Liver (tissue), 9 donors: Measurements from ENCODE around the gene CD6. TPM values are rescaled to one million over a fixed set of nuclear protein-coding genes. Genes with fewer than 3 reads are reported as not detected.

ENCODE experiments used
- DNase-seq: peaks from one replicate; pipeline ENCODE4 v3.0.0-alpha.2; 2017; ENCODE audit warnings: low spot score
- H3K27ac ChIP-seq, 2 donors: one replicate each; pipeline ENCODE4 v1.7.0; 2013; ENCODE audit warnings: inconsistent platforms in 2 of 2, low read length in 2 of 2, control low read depth in 1 of 2, low read depth in 1 of 2, mild to moderate bottlenecking in 1 of 2
- H3K27me3 ChIP-seq, 4 donors: one replicate each; pipeline versions ENCODE4 v1.6.1 to v1.7.0; 2013; ENCODE audit warnings: low read length in 3 of 4, inconsistent platforms in 1 of 4, mild to moderate bottlenecking in 1 of 4, moderate library complexity in 1 of 4; ENCODE audit not compliant: control insufficient read depth in 4 of 4, insufficient read depth in 4 of 4
- H3K36me3 ChIP-seq, 4 donors: one replicate each; pipeline versions ENCODE4 v1.6.1 to v1.7.0; 2013; ENCODE audit warnings: low read length in 3 of 4, mild to moderate bottlenecking in 3 of 4, low read depth in 1 of 4, moderate library complexity in 1 of 4; ENCODE audit not compliant: control insufficient read depth in 4 of 4, insufficient read depth in 3 of 4
- H3K4me1 ChIP-seq, 4 donors: one replicate each; pipeline versions ENCODE4 v1.6.1 to v1.7.0; 2013; ENCODE audit warnings: low read length in 3 of 4, mild to moderate bottlenecking in 3 of 4, moderate library complexity in 1 of 4; ENCODE audit not compliant: control insufficient read depth in 4 of 4, insufficient read depth in 4 of 4
- H3K4me3 ChIP-seq, 3 donors: one replicate each; pipeline versions ENCODE4 v1.6.1 to v1.7.0; 2013; ENCODE audit warnings: low read length in 3 of 3, control low read depth in 1 of 3, low read depth in 1 of 3, mild to moderate bottlenecking in 1 of 3
- H3K9ac ChIP-seq, 2 donors: one replicate each; pipeline ENCODE4 v1.7.0; 2013; ENCODE audit warnings: low read length in 2 of 2, mild to moderate bottlenecking in 2 of 2, moderate library complexity in 2 of 2, control low read depth in 1 of 2, low read depth in 1 of 2
- H3K9me3 ChIP-seq, 4 donors: one replicate each; pipeline versions ENCODE4 v1.6.1 to v1.7.0; 2013; ENCODE audit warnings: low read length in 3 of 4; ENCODE audit not compliant: control insufficient read depth in 4 of 4
- ATF3 ChIP-seq: IDR thresholded peaks from 2 replicates; pipeline ENCODE4 v1.6.1; 2016; ENCODE audit warnings: antibody characterized with exemption
- CTCF ChIP-seq: fragments of 150-350 bp; IDR thresholded peaks from 2 replicates; pipeline ENCODE4 v1.5.1; 2017; ENCODE audit warnings: improper control_type of control experiment, low read depth, low read length; ENCODE audit not compliant: missing input control
- EGR1 ChIP-seq, 2 donors: IDR thresholded peaks; 2 replicates each; pipeline ENCODE4 v1.6.1; 2016 to 2018; ENCODE audit warnings: antibody characterized with exemption in 2 of 2, low read depth in 2 of 2
- FOXA1 ChIP-seq: IDR thresholded peaks from 2 replicates; pipeline ENCODE4 v1.6.1; 2016; ENCODE audit warnings: antibody characterized with exemption
- GABPA ChIP-seq, 2 donors: IDR thresholded peaks in 1 of 2; conservative IDR thresholded peaks in 1 of 2; 2 replicates each; pipeline ENCODE4 v1.6.1; 2016; ENCODE audit warnings: antibody characterized with exemption in 2 of 2, mild to moderate bottlenecking in 1 of 2, moderate library complexity in 1 of 2
- HNF4A ChIP-seq, 2 donors: conservative IDR thresholded peaks; 2 replicates each; pipeline ENCODE4 v1.6.1; 2016; ENCODE audit warnings: antibody characterized with exemption in 2 of 2, mild to moderate bottlenecking in 2 of 2
- JUND ChIP-seq, 2 donors: IDR thresholded peaks; 2 replicates each; pipeline ENCODE4 v1.6.1; 2016; ENCODE audit warnings: antibody characterized with exemption in 2 of 2
- MAX ChIP-seq: IDR thresholded peaks from 2 replicates; pipeline ENCODE4 v1.6.1; 2016; ENCODE audit warnings: antibody characterized with exemption
- RAD21 ChIP-seq, 2 donors: IDR thresholded peaks; 2 replicates each; pipeline ENCODE4 v1.6.1; 2016; ENCODE audit warnings: antibody characterized with exemption in 2 of 2, mild to moderate bottlenecking in 2 of 2
- REST ChIP-seq: IDR thresholded peaks from 2 replicates; pipeline ENCODE4 v1.6.1; 2016; ENCODE audit warnings: antibody characterized with exemption, mild to moderate bottlenecking
- SP1 ChIP-seq: IDR thresholded peaks from 2 replicates; pipeline ENCODE4 v1.6.1; 2018; ENCODE audit warnings: antibody characterized with exemption, mild to moderate bottlenecking
- YY1 ChIP-seq: IDR thresholded peaks from 2 replicates; pipeline ENCODE4 v1.6.1; 2016; ENCODE audit warnings: antibody characterized with exemption, mild to moderate bottlenecking
- WGBS: extraction: QIAGEN DNeasy Blood & Tissue Kit; methylation state at CpG from one replicate; pipeline ENCODE4 v1.1.7; 2013; 5-methylcytosine and 5-hydroxymethylcytosine counted together
- polyA plus RNA-seq, 2 donors: library from polyadenylated mRNA; stranded (reverse) in 1 of 2; unstranded in 1 of 2; fragments of 200-250 nt in 1 of 2; fragments of >200 nt in 1 of 2; fragmentation: Nextera tagmentation in 1 of 2; extraction: Ambion mirVana in 1 of 2; gene quantifications; one replicate each; pipeline versions ENCODE4 v1.2.1 to v1.2.3, GENCODE V29; 2013 to 2015
- total RNA-seq, 2 donors: library from RNA; depleted of rRNA; stranded (reverse); fragments of >200 nt; gene quantifications; one replicate each; pipeline ENCODE4 v1.2.3, GENCODE V29; 2014
- donor health status: healthy.
- donor health status: healthy.
- donor health status: healthy.
- donor health status: healthy.
- donor health status: healthy.

Gene CD6
- total and polyA plus RNA-seq, 4 donors: 0.31 to 0.59 (median 0.45) TPM

- Histone ChIP-seq H3K4me3 (no peak overlapping the region), H3K27ac (no peak overlapping the region), H3K9me3 (no peaks in the 10 kb centered on the region), H3K4me1 (peaks cover 2 to 14% (median 10%) of the 10 kb centered on the region in 4 donors), H3K36me3 (no peaks in the 10 kb centered on the region), H3K27me3 (peaks cover 0 to 13% (median 3%) of the 10 kb centered on the region in 4 donors), H3K9ac (no peak overlapping the region)
- TF ChIP-seq EGR1 (IDR thresholded peaks at IDR 0.05; ENCODE audit: low read depth in 2 of 2) (no peak), YY1 (no peak), GABPA (IDR thresholded peaks at IDR 0.05 in 1 of 2, conservative IDR thresholded peaks at IDR 0.05 in 1 of 2) (no peak), REST (no peak)
- DNase-seq: no peak
- 72% methylated on average over 10 of the region's 10 CpGs for WGBS
Measured at GRCh38 chr11:61004180-61004611, 32.7 kb downstream of the CD6 start.

GRCh38 chr11:61004761-61005181, 33.3 kb downstream of the CD6 start:
- 67% methylated on average over 5 of the region's 5 CpGs for WGBS
- TF ChIP-seq JUND (IDR thresholded peaks at IDR 0.05): no peak
- TF ChIP-seq YY1: no peak
- TF ChIP-seq CTCF: no peak
- TF ChIP-seq FOXA1: no peak
- no peak for TF ChIP-seq MAX
- TF ChIP-seq RAD21 (IDR thresholded peaks at IDR 0.05): no peak
- TF ChIP-seq ATF3: no peak
- TF ChIP-seq EGR1 (IDR thresholded peaks at IDR 0.05; ENCODE audit: low read depth in 2 of 2): no peak
- TF ChIP-seq REST: no peak
- TF ChIP-seq HNF4A (conservative IDR thresholded peaks at IDR 0.05): no peak
- no peak for TF ChIP-seq SP1
- no peaks in the 10 kb centered on the region for H3K9me3 ChIP-seq
- H3K4me1 ChIP-seq: peaks cover 2 to 14% (median 10%) of the 10 kb centered on the region in 4 donors
- H3K27me3 ChIP-seq: peaks cover 0 to 13% (median 3%) of the 10 kb centered on the region in 4 donors
- H3K36me3 ChIP-seq: no peaks in the 10 kb centered on the region
- no peak overlapping the region for H3K4me3 ChIP-seq
- DNase-seq: no peak
- no peak overlapping the region for H3K9ac ChIP-seq
- H3K27ac ChIP-seq: no peak overlapping the region
